NCI-H1436 (cell line): ENCODE results near the gene PEPD.

Experiments
- DNase-seq: peaks from one replicate; lab custom pipeline; 2025; lab: John Stamatoyannopoulos, UW

PEPD gene

DNA sequence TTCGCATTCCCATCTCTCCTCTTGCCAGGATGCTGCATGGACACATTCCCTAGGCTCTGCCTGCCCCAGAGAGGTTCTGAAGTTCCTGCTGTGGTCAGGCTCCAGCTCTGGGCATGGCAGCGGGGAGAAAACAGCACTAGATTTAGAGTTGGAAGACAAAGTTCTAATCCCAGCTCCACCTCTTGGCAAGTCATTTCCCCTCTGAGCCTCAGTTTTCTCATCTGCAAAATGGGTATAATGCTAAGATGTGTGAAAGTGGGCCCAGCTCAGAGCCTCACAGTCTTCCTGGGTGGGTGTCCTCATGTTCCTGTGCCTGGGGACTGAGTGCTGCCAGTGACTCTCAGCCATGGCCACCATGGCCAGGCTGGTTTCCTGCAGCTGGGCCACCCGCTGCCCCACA is 9.6 kb downstream of the PEPD start:
- DNase-seq, result no peak

DNA sequence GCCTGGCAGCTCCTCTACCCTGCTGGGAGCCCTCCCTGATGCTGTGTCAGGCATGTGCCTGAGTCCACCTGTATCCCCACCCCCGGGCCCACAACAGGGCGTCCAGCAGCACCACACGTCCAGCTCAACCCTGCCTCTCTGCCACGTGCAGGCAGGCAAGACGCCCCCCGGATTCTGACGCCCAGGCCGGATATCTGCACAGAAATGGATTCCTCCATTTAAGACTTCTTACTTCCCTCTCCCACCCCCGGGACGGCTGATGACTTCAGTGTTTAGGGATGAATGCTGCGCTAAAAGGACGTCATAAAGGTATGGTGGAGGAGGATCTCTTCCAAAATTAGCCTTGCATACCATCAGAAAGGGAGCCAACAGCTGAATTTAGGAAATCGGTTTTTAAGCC is 10.2 kb downstream of the PEPD start:
- no peak for DNase-seq

DNA sequence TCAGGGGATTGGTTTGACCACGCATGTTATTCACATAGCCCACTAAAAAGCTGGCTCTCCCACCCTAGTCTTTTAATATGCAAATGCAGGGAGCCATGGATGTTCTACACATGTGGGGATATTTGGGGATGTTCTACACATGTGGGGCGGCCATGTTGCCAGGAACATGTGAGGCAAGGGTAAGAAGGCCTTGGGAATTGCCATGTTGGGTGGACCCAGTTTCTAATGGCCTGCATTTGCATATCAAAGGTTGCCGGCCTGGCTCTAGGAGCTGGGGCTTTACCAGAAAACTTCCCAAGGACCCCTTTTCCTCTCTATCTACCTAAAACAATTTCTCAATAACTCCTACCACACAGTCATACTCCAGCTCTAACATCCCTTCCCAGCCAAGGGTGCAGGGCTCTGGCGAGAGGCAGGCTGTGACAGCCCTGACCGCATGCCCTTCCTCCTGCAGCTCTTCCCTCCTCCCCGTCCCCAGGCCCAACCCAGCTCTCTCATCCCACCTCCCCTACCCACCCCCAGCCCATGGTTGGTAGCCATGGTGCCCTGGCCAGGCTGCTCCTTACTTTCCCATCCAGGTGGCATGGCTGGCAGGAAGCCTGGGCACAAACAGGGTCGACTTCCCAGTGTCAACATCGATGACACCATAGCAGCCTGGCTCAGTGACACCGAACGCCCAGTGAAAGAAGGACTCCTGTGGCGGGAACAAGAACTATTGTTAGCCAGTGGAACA is 11.0 kb downstream of the PEPD start:
- DNase-seq, result no peak

DNA sequence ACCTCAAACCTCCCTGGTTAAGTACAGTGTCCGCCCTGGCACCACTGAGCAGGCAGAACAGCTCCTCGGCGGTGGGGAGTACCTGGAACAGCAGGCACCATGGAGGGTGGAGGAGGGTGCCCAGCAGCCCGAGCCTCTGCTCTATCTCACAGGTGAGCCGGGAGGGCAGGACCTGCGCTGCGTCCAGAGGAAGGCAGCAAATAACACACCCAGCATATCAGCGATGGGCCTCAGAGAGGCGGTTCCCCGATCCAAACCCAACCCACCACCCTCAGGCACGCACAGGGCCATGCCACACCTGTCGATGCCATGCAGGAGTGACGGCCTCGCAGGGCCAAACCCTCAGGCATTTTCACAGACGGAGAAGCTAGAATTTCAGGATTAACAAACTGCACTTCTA is 11.8 kb downstream of the PEPD start:
- DNase-seq, result no peak

DNA sequence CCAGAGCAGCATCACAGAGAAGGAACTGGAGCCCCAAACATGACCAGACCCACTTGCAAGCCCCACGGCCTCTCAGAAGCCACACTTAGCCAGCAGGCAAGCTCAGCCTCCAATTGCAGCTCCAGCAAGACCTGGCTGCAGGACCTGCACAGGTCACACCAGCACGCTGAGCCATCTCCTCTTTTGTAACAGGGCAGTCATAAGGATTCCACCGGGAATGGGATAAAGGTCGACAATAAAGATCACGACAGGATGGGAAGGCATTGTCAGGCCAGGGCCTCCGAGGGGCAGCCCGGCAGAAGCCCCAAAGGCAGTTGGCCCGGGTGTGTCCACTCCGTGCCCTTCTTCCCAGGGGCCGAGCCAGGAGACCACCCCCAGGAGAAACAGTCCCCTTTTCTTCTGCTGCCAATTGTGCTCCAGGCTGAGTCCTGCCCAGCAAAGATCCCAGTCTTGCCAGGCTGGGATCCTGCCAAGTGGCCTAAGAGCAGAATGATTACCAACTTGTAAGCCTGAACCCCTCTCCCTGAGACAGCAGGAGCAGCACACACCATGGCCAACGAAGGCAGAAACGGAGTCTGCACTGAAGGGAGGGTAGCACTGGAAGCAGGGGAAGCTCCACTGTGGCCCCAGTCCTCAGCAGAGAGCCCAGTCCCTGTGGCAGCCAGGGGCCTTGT is 12.5 kb downstream of the PEPD start:
- DNase-seq, result no peak

DNA sequence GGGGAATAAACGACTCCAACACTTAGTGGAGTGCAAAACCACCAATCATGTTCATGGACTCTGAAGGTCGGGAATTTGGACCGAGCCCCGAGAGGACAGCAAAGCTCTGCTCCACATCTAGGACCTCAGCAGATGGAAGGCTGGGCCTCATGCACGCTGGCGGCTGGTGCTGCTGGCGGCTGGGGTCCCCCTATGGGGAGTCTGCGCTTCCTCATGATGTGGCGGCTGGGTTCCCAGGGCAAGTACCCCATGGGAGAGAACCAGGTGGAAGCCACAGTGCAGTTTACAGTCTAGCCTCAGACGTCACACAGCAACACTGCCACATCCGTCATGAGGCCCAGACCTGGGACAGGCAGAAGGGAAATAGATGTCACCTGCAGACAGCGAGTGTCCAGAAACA is 13.2 kb downstream of the PEPD start:
- DNase-seq, result no peak

DNA sequence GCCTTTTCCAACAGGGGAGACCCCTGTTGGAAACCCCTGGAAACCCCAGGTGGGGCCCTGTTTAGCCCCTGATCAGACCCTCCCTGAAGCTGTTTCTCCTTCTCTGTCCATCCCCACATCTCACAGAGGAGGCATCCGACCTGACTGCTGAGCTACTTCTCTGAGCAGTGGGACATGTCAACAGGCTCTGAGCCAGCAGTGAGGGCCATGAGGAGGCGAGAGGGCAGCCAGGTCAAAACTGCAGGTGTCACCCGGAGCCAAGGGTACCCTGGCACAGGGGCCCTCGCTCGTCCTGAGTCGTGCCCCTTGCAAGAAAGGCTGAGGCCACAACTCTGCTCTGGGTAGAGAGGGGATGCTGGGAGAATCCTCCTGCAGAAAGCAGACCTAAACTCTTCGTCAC is 13.6 kb downstream of the PEPD start:
- DNase-seq, result no peak

DNA sequence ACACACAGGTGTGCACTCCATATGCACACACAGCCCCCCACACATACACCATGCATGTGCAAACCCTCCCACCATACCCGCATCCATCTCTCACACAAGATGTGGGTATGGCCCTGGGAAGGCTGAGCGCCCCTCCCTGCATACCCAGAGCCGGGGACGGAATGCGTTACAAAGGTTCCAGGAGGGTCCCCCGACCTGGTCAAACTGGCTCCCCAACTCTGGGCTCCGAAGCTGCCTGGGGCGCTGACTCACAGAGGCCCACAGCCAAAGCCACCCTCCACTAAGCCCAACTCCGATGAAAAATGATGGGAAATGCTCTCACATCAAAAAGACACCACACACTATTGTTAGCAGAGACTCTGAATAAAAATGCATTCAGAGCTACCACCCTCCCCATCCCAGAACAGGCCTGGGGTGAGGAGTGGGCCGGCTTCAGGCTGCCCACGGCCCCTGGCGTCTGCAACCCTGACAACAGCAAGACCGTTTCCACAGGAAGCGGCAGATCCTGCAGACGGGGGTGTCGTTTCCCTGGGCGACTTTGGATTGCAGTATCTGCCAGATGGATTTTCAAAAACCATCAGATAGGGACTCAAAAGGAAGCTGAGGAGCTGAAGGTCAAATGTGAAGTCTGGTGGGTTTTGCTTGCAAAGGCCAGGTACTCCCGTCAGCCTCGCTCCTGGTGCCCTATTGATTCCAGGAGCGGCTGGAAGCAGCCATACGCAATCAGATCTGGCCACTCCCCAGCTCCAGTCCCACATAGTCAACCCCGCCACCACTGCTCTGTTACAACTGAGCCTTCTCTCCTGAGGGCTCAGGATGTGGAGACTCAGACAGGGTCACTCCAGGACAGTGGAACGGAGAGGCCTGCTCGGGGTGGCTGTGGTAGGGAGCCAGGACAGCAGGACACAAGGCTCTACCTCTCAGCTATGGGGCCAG is 14.3 kb downstream of the PEPD start:
- DNase-seq, result no peak

DNA sequence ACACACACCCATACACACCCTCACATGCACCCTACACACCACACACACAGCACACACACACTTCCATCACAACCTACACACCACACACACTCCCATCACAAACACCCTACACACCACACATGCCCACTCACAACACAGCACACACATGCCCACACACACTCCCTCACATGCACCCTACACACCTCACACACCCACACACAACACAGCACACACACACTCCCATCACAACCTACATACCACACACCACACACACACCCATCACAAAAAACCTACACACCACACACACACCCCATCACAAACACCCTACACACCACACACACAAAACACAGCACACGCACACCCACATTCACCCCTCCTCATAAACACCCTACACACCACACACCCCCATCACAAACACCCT is 15.1 kb downstream of the PEPD start:
- no peak for DNase-seq

DNA sequence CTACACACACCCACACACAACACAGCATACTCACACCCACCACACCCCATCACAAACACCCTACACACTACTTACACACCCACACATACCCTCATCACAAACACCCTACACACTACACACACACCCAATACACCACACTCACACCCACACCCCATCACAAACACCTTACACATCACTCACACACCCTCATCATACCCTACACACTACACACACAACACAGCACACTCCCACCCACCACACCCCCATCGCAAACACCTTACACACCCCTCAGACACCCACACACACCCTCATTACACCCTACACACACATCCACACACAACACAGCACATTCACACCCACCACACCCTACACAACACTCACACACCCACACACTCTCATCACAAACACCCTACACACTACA is 15.8 kb downstream of the PEPD start:
- DNase-seq, result no peak

DNA sequence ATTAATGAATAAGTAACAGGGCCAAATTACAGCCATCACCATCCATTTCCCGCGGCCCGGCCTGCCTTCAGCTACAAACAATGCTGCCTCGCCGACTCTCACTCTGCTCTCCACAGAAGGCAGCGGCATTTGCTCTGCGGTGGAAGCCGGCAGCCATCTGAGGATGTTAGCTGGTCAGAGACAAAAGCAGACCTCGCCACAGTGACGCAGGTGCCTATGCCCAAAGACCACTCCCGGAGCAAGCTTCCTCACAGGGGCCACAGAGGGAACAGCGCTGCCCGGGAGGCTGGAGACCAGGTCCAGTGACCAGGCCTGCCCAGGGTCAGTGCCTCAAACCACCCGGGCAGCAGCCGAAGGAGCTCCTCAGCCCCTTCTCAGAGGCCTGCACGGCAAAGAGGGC is 16.4 kb downstream of the PEPD start:
- DNase-seq, result no peak

DNA sequence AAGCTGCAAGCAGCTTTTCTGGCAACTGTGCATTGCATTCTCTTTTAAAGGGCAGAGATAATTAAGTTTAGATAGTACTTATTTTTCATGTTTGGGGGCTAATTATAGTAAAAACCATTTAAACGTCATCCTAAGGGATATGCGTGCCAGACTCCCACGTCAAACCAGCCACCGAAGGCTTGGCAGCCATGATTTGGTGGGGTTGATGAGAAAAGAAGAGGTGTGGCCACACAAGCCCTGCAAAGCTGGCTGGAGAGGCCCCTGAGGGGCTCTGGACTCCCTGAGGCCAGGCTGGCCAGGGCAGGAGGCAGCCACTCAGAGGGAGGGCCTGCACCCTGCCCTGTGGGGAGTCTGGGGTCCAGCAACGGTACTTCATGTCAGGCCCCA is 17.5 kb downstream of the PEPD start:
- no peak for DNase-seq

DNA sequence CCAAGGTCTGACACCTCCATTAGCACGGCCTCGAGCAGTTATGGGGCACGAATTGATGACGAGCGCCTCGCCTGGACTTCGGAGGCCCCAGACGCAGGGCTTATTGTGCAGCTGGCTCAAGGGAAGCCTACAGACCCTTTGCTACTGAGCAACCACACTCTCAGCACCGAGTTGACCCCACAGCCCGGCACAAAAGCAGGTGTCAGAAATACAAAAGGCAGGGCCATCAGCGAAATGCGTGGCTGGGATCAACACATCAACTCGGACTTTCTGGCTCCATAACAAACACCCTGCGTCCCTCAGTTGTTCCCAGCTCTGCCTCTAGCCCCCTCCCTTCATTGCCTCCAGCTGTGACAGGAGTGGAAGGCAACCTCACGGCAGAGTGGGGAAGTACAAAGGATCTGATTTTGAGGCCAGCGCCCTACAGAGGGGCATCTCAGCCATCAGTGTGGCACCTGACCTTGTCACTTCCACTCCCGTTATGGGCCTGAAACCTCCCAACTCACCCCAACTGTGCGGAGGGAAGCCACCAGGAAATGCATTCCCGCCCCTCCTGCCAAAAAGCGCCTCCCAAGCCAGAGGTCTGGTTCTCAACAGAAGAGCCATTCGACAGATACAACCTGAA is 18.0 kb downstream of the PEPD start:
- no peak for DNase-seq

DNA sequence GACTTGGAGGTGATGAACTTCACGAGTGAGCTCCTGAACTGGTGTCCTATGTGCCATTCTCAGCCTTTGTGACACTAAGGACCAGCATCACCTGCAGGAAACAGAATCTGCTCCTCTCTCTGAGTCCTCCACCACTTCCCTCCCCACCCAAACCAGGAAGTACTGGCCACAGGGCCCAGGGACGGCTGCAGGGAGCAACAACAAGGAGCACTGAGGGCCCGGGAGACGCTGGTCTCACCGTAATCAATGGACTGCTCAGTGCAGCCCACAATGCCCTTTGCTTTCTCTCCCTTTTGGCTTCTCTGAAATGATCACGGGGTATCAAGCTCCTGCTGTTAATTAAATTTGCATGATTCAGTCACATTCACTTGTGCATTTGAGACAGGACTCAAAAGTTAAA is 18.6 kb downstream of the PEPD start:
- DNase-seq, result no peak

DNA sequence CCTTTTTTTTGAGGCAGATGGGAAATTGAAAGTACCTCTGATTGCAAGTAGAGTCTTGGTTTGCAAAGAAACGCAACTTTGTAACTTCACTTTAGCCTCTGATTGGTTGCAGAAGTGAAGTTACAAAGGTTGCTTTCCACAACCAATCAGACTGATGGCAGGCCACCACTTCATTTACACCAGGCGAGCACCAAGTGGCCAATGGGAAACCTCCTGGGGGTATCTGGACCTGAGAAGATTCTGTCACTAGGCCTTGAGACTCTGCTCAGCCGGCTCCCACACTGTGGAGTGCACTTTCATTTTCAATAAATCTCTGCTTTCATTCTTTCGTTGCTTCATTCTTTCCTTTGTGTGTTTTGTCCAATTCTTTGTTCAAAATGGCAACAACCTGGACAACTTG is 19.1 kb downstream of the PEPD start:
- DNase-seq, result no peak

DNA sequence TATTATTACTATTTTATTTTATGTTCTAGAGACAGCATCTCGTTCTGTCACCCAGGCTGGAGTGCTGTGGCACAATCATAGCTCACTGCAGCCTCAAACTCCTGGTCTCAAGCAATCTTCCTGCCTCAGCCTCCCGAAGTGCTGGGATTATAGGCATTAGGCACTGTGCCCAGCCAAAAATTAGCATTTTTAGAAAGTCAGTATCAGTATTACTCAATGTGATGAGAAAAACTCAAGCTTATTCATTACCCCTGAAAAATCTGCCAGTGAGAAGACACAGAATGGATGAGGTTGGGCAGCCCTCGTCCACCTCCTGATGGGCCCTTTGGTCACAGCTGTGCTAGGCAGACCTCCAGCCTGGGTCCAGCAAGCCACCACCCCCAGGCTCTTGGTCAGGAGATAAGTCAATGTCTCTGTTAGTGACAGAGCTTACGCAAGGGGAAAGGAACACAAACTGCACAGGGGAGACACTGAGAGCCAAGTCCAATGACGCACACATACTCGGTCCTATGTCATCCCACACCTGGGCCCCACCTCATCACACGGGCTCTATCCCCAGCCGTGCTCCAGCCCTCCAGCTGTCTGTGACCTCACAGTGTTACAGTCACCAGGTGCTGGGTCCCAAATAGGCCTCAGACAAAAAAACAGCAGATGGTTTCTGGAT is 19.8 kb downstream of the PEPD start:
- DNase-seq, result no peak

DNA sequence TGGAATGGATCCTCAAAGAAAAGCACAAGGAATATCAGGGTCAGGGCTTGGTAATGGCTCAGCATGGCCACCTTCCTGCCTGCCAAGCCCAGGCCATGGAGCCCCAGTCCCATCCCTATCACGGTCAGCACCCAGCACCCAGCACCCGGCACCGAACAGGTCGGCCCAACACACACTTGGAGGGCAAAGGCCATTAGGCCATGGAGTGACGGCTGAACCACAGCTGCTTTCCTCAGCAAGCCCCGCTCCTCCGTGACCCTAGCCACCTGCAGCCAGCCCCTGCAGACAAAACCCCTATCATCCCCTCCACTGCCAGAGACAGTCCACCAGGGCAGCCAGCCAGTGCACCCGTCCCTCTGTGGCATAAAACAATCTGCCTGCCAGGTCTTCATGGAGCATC is 20.6 kb downstream of the PEPD start:
- DNase-seq, result no peak

DNA sequence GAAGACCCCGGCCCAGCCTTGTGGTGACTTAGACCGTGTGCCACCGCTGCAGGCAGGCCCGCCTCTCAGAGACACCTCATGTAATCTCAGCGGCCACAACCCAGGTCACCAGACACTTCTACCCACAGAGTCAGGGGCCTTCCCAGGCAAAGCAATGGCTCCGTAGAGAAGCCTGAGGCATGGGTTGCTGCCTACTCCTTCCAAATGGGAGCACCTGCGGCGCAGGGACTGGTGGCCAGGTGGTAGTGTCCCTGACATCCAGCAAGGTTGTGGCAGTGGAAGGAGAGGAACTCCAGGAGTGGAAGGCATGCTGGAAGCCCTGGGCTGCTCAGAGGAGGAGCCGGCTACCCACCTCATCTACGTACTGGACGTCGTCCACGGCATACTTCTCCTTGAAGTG is 21.0 kb downstream of the PEPD start:
- DNase-seq, result no peak

DNA sequence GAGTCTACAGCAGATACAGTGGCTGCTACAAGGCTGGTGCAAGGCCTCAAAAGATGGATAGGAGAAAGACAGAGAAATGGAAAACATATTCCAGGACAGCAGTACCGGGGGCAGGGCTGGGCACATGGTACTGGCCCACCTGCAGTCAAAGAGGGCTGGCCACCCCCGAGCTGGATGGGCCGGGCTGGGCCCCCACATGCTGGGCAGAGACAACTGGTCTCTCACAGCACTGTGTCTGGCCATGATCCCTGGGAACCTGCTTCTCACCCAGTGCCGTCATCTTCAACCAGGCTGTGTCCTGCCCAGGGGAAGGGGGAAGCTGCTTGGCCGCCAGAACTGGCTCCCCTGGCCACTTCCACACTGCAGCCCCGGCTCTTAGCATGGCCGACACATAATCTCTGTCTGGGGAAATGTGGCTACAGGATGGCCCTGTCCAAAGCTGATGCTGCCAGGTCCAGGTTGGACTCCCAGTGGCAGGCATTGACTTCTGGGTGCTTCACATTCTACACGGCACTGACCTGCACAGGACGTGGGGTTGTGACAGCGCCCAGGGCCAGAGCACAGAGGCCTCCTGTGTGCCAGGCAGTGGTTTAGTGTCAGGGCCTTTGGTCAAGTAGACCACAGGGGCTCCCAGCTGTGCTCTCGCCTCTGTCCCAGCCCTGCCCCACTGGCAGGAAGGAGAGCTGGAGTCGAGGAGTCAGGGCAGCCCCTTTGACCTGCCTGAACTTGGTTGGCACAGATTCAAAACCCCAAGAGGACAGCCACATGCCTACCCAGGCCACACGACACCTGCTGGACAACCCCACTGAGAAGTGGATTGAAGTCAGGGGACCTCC is 21.7 kb downstream of the PEPD start:
- no peak for DNase-seq

DNA sequence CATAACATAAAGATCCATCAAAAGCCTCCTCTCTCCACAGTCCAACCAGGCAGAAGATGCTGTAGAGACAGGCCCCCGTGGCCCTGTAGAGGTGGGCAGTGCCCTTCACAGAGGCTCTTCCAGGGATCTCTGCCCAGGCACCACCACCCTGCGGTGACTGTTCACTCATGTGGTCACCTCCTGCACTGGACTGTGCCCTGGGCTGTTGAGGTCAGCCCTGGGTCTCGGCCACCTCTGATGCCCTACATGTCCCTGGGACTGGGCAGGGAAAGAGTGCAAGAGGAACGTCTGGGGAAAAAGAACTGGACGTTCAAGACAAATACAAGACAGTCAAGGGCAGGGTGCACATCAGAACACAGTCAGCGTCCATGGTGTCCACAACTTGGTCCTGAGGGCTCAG is 22.3 kb downstream of the PEPD start:
- DNase-seq, result no peak

DNA sequence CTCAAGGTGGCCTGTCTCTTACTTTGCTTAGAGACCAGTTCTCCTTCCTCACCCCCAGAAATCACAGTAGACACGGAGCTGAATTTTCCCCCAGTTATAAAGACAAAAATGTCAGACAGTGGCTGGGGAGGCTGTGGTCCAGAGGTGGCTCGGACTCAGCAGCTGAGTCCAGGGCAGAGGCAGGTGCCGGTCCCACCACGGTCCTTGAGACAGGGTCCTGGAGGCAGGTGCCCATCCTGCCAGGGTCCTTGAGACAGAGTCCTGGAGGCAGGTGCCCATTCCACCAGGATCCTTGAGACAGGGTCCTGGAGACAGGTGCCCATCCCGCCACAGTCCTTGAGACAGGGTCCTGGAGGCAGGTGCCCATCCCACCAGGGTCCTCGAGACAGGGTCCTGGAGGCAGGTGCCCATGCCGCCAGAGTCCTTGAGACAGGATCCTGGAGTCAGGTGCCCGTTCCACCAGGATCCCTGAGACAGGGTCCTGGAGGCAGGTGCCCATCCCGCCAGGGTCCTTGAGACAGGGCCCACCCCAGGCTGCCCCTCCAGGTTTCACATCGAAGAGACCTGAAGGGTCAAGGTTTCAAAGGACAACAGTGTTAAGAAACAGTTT is 23.1 kb downstream of the PEPD start:
- no peak for DNase-seq
